SK-N-SH (cell line): ENCODE data around the gene CRISPLD2. TPM values are rescaled to one million over a fixed set of nuclear protein-coding genes. Genes with fewer than 3 reads are reported as not detected.

ENCODE experiments used
- CTCF ChIA-PET: fragments of 300-600, 350-600 bp; formaldehyde crosslinking; extraction: SDS; loops from one replicate; lab custom pipeline; 2021; lab: Yijun Ruan, JAX
- POLR2A ChIA-PET: fragments of 350-600 bp; sonication (Branson Sonifier 250); formaldehyde crosslinking; extraction: SDS; loops from one replicate; lab custom pipeline; 2020; ENCODE audit warnings: antibody characterized with exemption, inconsistent platforms; lab: Yijun Ruan, JAX
- DNase-seq: peaks from one replicate; pipeline ENCODE4 v3.0.0; 2012
- H2AFZ ChIP-seq: fragments of 200-600 bp; sonication (generic); 2 replicates; pipeline ENCODE4 v1.8.1; 2016; ENCODE audit warnings: antibody characterized with exemption, mild to moderate bottlenecking, low read depth
- H3F3A ChIP-seq: fragments of 200-600 bp; sonication (generic); replicated peaks from 2 replicates; pipeline ENCODE3; 2016; ENCODE audit warnings: antibody characterized with exemption, mild to moderate bottlenecking; ENCODE audit not compliant: insufficient read depth
- H3K27ac ChIP-seq, 2 experiments: fragments of 200-500 bp in 1 of 2; fragments of 200-600 bp in 1 of 2; sonication (Bioruptor generic) in 1 of 2; sonication (generic), shearing (Covaris generic) in 1 of 2; 2 replicates each; pipeline versions ENCODE4 v1.5.1 to v1.6.1; 2014 to 2016; ENCODE audit warnings: low read depth in 2 of 2, inconsistent platforms in 1 of 2, low read length in 1 of 2, mild to moderate bottlenecking in 1 of 2, mixed read lengths in 1 of 2
- H3K27me3 ChIP-seq: fragments of 200-600 bp; sonication (generic), shearing (Covaris generic); 2 replicates; pipeline ENCODE4 v1.6.1; 2016; ENCODE audit warnings: mixed run types; ENCODE audit not compliant: insufficient read depth
- H3K36me3 ChIP-seq, 2 experiments: fragments of 200-500 bp in 1 of 2; fragments of 200-600 bp in 1 of 2; sonication (Bioruptor generic) in 1 of 2; sonication (generic) in 1 of 2; replicated peaks in 1 of 2; 2 replicates each; pipeline versions ENCODE3 to v1.5.1; 2014 to 2016; ENCODE audit warnings: low read length in 1 of 2, mild to moderate bottlenecking in 1 of 2; ENCODE audit not compliant: insufficient read depth in 2 of 2, control insufficient read depth in 1 of 2
- H3K4me1 ChIP-seq, 2 experiments: fragments of 200-500 bp in 1 of 2; fragments of 200-600 bp in 1 of 2; sonication (Bioruptor generic) in 1 of 2; sonication (generic), shearing (Covaris generic) in 1 of 2; 2 replicates each; pipeline versions ENCODE4 v1.5.1 to v1.6.1; 2014 to 2016; ENCODE audit warnings: low read depth in 1 of 2, low read length in 1 of 2, mixed run types in 1 of 2; ENCODE audit not compliant: insufficient read depth in 2 of 2, control insufficient read depth in 1 of 2
- H3K4me2 ChIP-seq: fragments of 200-600 bp; sonication (generic), shearing (Covaris generic); 2 replicates; pipeline ENCODE4 v1.6.1; 2017; ENCODE audit warnings: mixed run types
- H3K4me3 ChIP-seq, 2 experiments: fragments of 200-500 bp in 1 of 2; fragments of 200-600 bp in 1 of 2; sonication (Bioruptor generic) in 1 of 2; sonication (generic), shearing (Covaris generic) in 1 of 2; 2 replicates each; pipeline versions ENCODE4 v1.5.1 to v1.8.1; 2014 to 2016; ENCODE audit warnings: low read depth in 2 of 2, inconsistent platforms in 1 of 2, low read length in 1 of 2, mild to moderate bottlenecking in 1 of 2, mixed read lengths in 1 of 2, moderate library complexity in 1 of 2
- H3K79me2 ChIP-seq: fragments of 200-600 bp; sonication (generic); 2 replicates; pipeline ENCODE4 v1.8.1; 2017; ENCODE audit warnings: mild to moderate bottlenecking; ENCODE audit not compliant: insufficient read depth
- H3K9ac ChIP-seq: fragments of 200-600 bp; sonication (generic); 2 replicates; pipeline ENCODE4 v1.6.1; 2017; ENCODE audit warnings: mixed run types
- H3K9me2 ChIP-seq: fragments of 200-600 bp; sonication (generic); 2 replicates; pipeline ENCODE4 v1.6.1; 2017; ENCODE audit warnings: mixed run types
- H3K9me3 ChIP-seq: fragments of 200-600 bp; sonication (generic); 2 replicates; pipeline ENCODE4 v1.6.1; 2017; ENCODE audit warnings: mixed run types, mild to moderate bottlenecking, moderate library complexity
- H4K20me1 ChIP-seq: fragments of 200-600 bp; sonication (generic); 2 replicates; pipeline ENCODE4 v1.6.1; 2017; ENCODE audit warnings: mild to moderate bottlenecking, mixed run types; ENCODE audit not compliant: insufficient read depth
- CTCF ChIP-seq: fragments of 200-600 bp; sonication (generic); IDR thresholded peaks from 2 replicates; pipeline ENCODE4 v1.6.1; 2017; ENCODE audit warnings: antibody characterized with exemption, mild to moderate bottlenecking, moderate library complexity
- FOSL2 ChIP-seq: IDR thresholded peaks from 2 replicates; pipeline ENCODE4 v1.4.0; 2012; ENCODE audit warnings: low read depth, mild to moderate bottlenecking, moderate library complexity, borderline replicate concordance
- JUND ChIP-seq: IDR thresholded peaks from 2 replicates; pipeline ENCODE4 v1.4.0; 2012
- MEF2A ChIP-seq: IDR thresholded peaks from 2 replicates; pipeline ENCODE4 v1.4.0; 2012; ENCODE audit warnings: low read depth, borderline replicate concordance
- NFIC ChIP-seq: IDR thresholded peaks from 2 replicates; pipeline ENCODE4 v1.4.0; 2012; ENCODE audit warnings: borderline replicate concordance
- RAD21 ChIP-seq: IDR thresholded peaks from 2 replicates; pipeline ENCODE4 v1.6.1; 2012; ENCODE audit warnings: mild to moderate bottlenecking, low read length
- RCOR1 ChIP-seq: fragments of 150-350 bp; IDR thresholded peaks from 2 replicates; pipeline ENCODE4 v1.6.1; 2017; ENCODE audit warnings: antibody characterized with exemption, low read length
- REST ChIP-seq: IDR thresholded peaks from 2 replicates; pipeline ENCODE4 v1.6.1; 2012; ENCODE audit warnings: mild to moderate bottlenecking, low read depth, low read length, moderate library complexity
- RXRA ChIP-seq: IDR thresholded peaks from 2 replicates; pipeline ENCODE4 v1.4.0; 2012; ENCODE audit warnings: low read depth, mild to moderate bottlenecking, borderline replicate concordance
- SIN3A ChIP-seq: IDR thresholded peaks from 2 replicates; pipeline ENCODE4 v1.6.1; 2012; ENCODE audit warnings: low read depth, mild to moderate bottlenecking, low read length, moderate library complexity, borderline replicate concordance
- SMC3 ChIP-seq: IDR thresholded peaks from 2 replicates; pipeline ENCODE4 v1.6.1; 2012; ENCODE audit warnings: low read depth, low read length, improper control_type of control experiment
- TAF1 ChIP-seq: IDR thresholded peaks from 2 replicates; pipeline ENCODE4 v1.6.1; 2012; ENCODE audit warnings: low read depth, mild to moderate bottlenecking, low read length, moderate library complexity, borderline replicate concordance
- TEAD4 ChIP-seq: IDR thresholded peaks from 2 replicates; pipeline ENCODE4 v1.4.0; 2012; ENCODE audit warnings: mild to moderate bottlenecking, borderline replicate concordance; ENCODE audit not compliant: insufficient read depth
- YY1 ChIP-seq: IDR thresholded peaks from 2 replicates; pipeline ENCODE4 v1.4.0; 2012; ENCODE audit warnings: low read depth, mild to moderate bottlenecking
- WGBS: methylation state at CpG from one replicate; pipeline ENCODE4 v1.1.6; 2017; ENCODE audit warnings: low lambda C conversion rate; 5-methylcytosine and 5-hydroxymethylcytosine counted together
- polyA plus RNA-seq, 3 experiments: library from polyadenylated mRNA; depleted of rRNA; stranded (reverse); fragments of >200 nt; gene quantifications; 2 replicates each; pipeline ENCODE4 v1.2.3, GENCODE V29; 2012
- TF ChIP-seq, protein P1 (sequence below): IDR thresholded peaks from 2 replicates; pipeline ENCODE4 v1.4.0; 2012; ENCODE audit warnings: low read depth
- TF ChIP-seq, protein P2 (sequence below): IDR thresholded peaks from 2 replicates; pipeline ENCODE4; 2012
- TF ChIP-seq, protein P3 (sequence below): IDR thresholded peaks from 2 replicates; pipeline ENCODE4 v1.4.0; 2012; ENCODE audit warnings: low read depth, borderline replicate concordance

CRISPLD2 gene
- polyA plus RNA-seq, 1 of the 3 experiments (the other 2 are of a cell fraction) = 6.3 TPM

GRCh38 chr16:84950906-84951305 is 131.1 kb downstream of the CRISPLD2 start:
- no peak overlapping the region for H3K27ac ChIP-seq
- DNase-seq = peak; percentile 56
- H2AFZ ChIP-seq = no peak overlapping the region
- H3K27me3 ChIP-seq = no peaks in the 10 kb centered on the region
- H3K36me3 ChIP-seq = no peaks in the 10 kb centered on the region
- WGBS = 79% methylated on average over 4 of the region's 10 CpGs
- POLR2A ChIA-PET = no interaction called here
- no peaks in the 10 kb centered on the region for H4K20me1 ChIP-seq
- H3F3A ChIP-seq = peaks cover 10% of the 10 kb centered on the region
- CTCF ChIA-PET = interaction anchor here (0.7 to 9.5 kb wide), 13 partner anchors 9 to 328 kb away, joined by 3 to 182 read pairs (median 5); no protein-coding TSS in a partner anchor
- H3K79me2 ChIP-seq = no peaks in the 10 kb centered on the region
- no peak for TF ChIP-seq YY1
- peak; percentile 37 for TF ChIP-seq CTCF
- TF ChIP-seq, protein P1, sequence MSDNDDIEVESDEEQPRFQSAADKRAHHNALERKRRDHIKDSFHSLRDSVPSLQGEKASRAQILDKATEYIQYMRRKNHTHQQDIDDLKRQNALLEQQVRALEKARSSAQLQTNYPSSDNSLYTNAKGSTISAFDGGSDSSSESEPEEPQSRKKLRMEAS = no peak
- TF ChIP-seq JUND = no peak
- TF ChIP-seq, all 33 proteins: peak for 1
- H3K4me2 ChIP-seq = no peak overlapping the region
- H3K9me2 ChIP-seq = no peaks in the 10 kb centered on the region
- H3K4me1 ChIP-seq = peaks cover 4 to 14% of the 10 kb centered on the region in 2 experiments; a peak in 2 of 4 replicates
- no peak overlapping the region for H3K9ac ChIP-seq
- no peak overlapping the region for H3K4me3 ChIP-seq
- no peaks in the 10 kb centered on the region for H3K9me3 ChIP-seq

- WGBS = 21% methylated on average over 7 of the region's 12 CpGs
- DNase-seq = peak; percentile 85
- Histone ChIP-seq H3K36me3 (no peaks in the 10 kb centered on the region), H2AFZ (peak overlapping the region; percentile 47; the same call in 1 of the 2 replicates), H3K27ac (peak overlapping the region; percentile 22 to 84; a peak in 3 of 4 replicates), H3K9ac (no peak overlapping the region), H3K79me2 (no peaks in the 10 kb centered on the region), H3K9me3 (no peaks in the 10 kb centered on the region), H3F3A (peaks cover 10% of the 10 kb centered on the region), H3K4me3 (peak overlapping the region in 1 of 2 experiments; percentile 32; a peak in 1 of 4 replicates), H3K9me2 (no peaks in the 10 kb centered on the region), H4K20me1 (no peaks in the 10 kb centered on the region), H3K27me3 (no peaks in the 10 kb centered on the region), H3K4me2 (peak overlapping the region; percentile 43; the same call in 1 of the 2 replicates), H3K4me1 (peaks cover 4 to 14% of the 10 kb centered on the region in 2 experiments; a peak in 2 of 4 replicates)
- POLR2A ChIA-PET = interaction anchor here (1.0 to 1.5 kb wide), 3 partner anchors 133 to 195 kb away, joined by 3 to 7 read pairs (median 3); partner anchors contain the start of gene CRISPLD2
- CTCF ChIA-PET = interaction anchor here (0.6 to 9.5 kb wide), 57 partner anchors 12 to 511 kb away, joined by 3 to 182 read pairs (median 5); no protein-coding TSS in a partner anchor
- peak; percentile 82 for TF ChIP-seq RAD21
- no peak for TF ChIP-seq TEAD4
- no peak for TF ChIP-seq YY1
- TF ChIP-seq, protein P1 = no peak
- TF ChIP-seq FOSL2 = no peak
- TF ChIP-seq, protein P2, sequence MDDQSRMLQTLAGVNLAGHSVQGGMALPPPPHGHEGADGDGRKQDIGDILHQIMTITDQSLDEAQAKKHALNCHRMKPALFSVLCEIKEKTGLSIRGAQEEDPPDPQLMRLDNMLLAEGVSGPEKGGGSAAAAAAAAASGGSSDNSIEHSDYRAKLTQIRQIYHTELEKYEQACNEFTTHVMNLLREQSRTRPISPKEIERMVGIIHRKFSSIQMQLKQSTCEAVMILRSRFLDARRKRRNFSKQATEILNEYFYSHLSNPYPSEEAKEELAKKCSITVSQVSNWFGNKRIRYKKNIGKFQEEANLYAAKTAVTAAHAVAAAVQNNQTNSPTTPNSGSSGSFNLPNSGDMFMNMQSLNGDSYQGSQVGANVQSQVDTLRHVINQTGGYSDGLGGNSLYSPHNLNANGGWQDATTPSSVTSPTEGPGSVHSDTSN = no peak
- TF ChIP-seq SMC3 = peak; percentile 91
- peak; percentile 53 for TF ChIP-seq RCOR1
- TF ChIP-seq REST = no peak
- no peak for TF ChIP-seq JUND
- TF ChIP-seq, protein P3, sequence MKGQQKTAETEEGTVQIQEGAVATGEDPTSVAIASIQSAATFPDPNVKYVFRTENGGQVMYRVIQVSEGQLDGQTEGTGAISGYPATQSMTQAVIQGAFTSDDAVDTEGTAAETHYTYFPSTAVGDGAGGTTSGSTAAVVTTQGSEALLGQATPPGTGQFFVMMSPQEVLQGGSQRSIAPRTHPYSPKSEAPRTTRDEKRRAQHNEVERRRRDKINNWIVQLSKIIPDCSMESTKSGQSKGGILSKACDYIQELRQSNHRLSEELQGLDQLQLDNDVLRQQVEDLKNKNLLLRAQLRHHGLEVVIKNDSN = no peak
- no peak for TF ChIP-seq TAF1
- peak; percentile 6; the same call in 1 of the 2 replicates for TF ChIP-seq RXRA
- no peak for TF ChIP-seq MEF2A
- TF ChIP-seq SIN3A = no peak
- TF ChIP-seq NFIC = 0 out of 2 replicates have a peak, but pooled peaks have one; percentile 5
Observed at GRCh38 chr16:84952335-84953189, 132.8 kb downstream of the CRISPLD2 start.
